ENCODE data around the gene CROCC2.

Gene CROCC2

GRCh38 chr2:240963868-240964703 lies 58.0 kb downstream of the CROCC2 start:
- TF ChIP-seq POLR2A (IDR thresholded peaks at IDR 0.05; ENCODE audit: low read depth, low read length): no peak
- no peak for TF ChIP-seq TAF1 (IDR thresholded peaks at IDR 0.05; ENCODE audit: borderline replicate concordance, low read depth, low read length)
- no peak for TF ChIP-seq POLR2AphosphoS5 (IDR thresholded peaks at IDR 0.05; ENCODE audit: low read depth, low read length)
- FAIRE-seq: no peak
- no peak for DNase-seq (ENCODE audit: insufficient read length)

- no peak for FAIRE-seq
- TF ChIP-seq TAF1 (IDR thresholded peaks at IDR 0.05; ENCODE audit: borderline replicate concordance, low read depth, low read length) (no peak), POLR2A (IDR thresholded peaks at IDR 0.05; ENCODE audit: low read depth, low read length) (no peak), POLR2AphosphoS5 (IDR thresholded peaks at IDR 0.05; ENCODE audit: low read depth, low read length) (no peak)
- DNase-seq (ENCODE audit: insufficient read length): no peak
These were observed 58.7 kb downstream of the CROCC2 start for GRCh38 chr2:240964704-240965295.

GRCh38 chr2:240965296-240965904 lies 59.3 kb downstream of the CROCC2 start:
- FAIRE-seq (no peak), DNase-seq (ENCODE audit: insufficient read length) (no peak)
- no peak for TF ChIP-seq POLR2AphosphoS5 (IDR thresholded peaks at IDR 0.05; ENCODE audit: low read depth, low read length)
- TF ChIP-seq TAF1 (IDR thresholded peaks at IDR 0.05; ENCODE audit: borderline replicate concordance, low read depth, low read length): no peak
- TF ChIP-seq POLR2A (IDR thresholded peaks at IDR 0.05; ENCODE audit: low read depth, low read length): no peak

- no peak for TF ChIP-seq POLR2AphosphoS5 (IDR thresholded peaks at IDR 0.05; ENCODE audit: low read depth, low read length)
- TF ChIP-seq POLR2A (IDR thresholded peaks at IDR 0.05; ENCODE audit: low read depth, low read length): no peak
- no peak for FAIRE-seq
- DNase-seq (ENCODE audit: insufficient read length): no peak
These were observed 59.8 kb downstream of the CROCC2 start for GRCh38 chr2:240965905-240966456.

- FAIRE-seq: no peak
- TF ChIP-seq POLR2AphosphoS5 (IDR thresholded peaks at IDR 0.05; ENCODE audit: low read depth, low read length) (no peak), TAF1 (IDR thresholded peaks at IDR 0.05; ENCODE audit: borderline replicate concordance, low read depth, low read length) (no peak), POLR2A (IDR thresholded peaks at IDR 0.05; ENCODE audit: low read depth, low read length) (no peak)
- DNase-seq (ENCODE audit: insufficient read length): no peak
These were observed 60.3 kb downstream of the CROCC2 start for GRCh38 chr2:240966457-240966905.

- FAIRE-seq: no peak
These were observed 61.0 kb downstream of the CROCC2 start for GRCh38 chr2:240966906-240967680.

GRCh38 chr2:240967681-240968621 lies 61.8 kb downstream of the CROCC2 start:
- DNase-seq (ENCODE audit: insufficient read length) (no peak), FAIRE-seq (no peak)
- TF ChIP-seq POLR2AphosphoS5 (IDR thresholded peaks at IDR 0.05; ENCODE audit: low read depth, low read length) (no peak), TAF1 (IDR thresholded peaks at IDR 0.05; ENCODE audit: borderline replicate concordance, low read depth, low read length) (no peak)

More at GRCh38 chr2:240966906-240967680, 61.0 kb downstream of the CROCC2 start:
- TF ChIP-seq TAF1 (IDR thresholded peaks at IDR 0.05; ENCODE audit: borderline replicate concordance, low read depth, low read length) (no peak), POLR2AphosphoS5 (IDR thresholded peaks at IDR 0.05; ENCODE audit: low read depth, low read length) (no peak), POLR2A (IDR thresholded peaks at IDR 0.05; ENCODE audit: low read depth, low read length) (no peak)
- no peak for DNase-seq (ENCODE audit: insufficient read length)

GRCh38 chr2:240968731-240969624 lies 62.8 kb downstream of the CROCC2 start:
- FAIRE-seq: no peak
- DNase-seq (ENCODE audit: insufficient read length): no peak

GRCh38 chr2:240970104-240970503 lies 64.0 kb downstream of the CROCC2 start:
- DNase-seq (ENCODE audit: insufficient read length) (no peak), FAIRE-seq (no peak)
- no peak for TF ChIP-seq POLR2AphosphoS5 (IDR thresholded peaks at IDR 0.05; ENCODE audit: low read depth, low read length)
- TF ChIP-seq TAF1 (IDR thresholded peaks at IDR 0.05; ENCODE audit: borderline replicate concordance, low read depth, low read length): no peak
- no peak for TF ChIP-seq POLR2A (IDR thresholded peaks at IDR 0.05; ENCODE audit: low read depth, low read length)

More at GRCh38 chr2:240968731-240969624, 62.8 kb downstream of the CROCC2 start:
- TF ChIP-seq POLR2A (IDR thresholded peaks at IDR 0.05; ENCODE audit: low read depth, low read length) (no peak), POLR2AphosphoS5 (IDR thresholded peaks at IDR 0.05; ENCODE audit: low read depth, low read length) (no peak)

Data from GM12892 (cell line).